ENCODE results near the gene POLE2. TPM values are rescaled to one million over a fixed set of nuclear protein-coding genes. Genes with fewer than 3 reads are reported as not detected.
"Not testable (repeated sequence)": the region's sequence is repeated elsewhere in the genome, so short reads cannot be mapped to it uniquely, and the experiment has no call there.

The POLE2 gene
- total RNA-seq, 2 experiments from 2014 or later, result 1.2 to 1.4 TPM

- CTCF ChIA-PET, result no interaction called here
- Mint-ChIP-seq H3K4me3 (no peak overlapping the region), H3K36me3 (ENCODE audit: low read depth) (peaks cover 50% of the 10 kb centered on the region), H3K27ac (no peak overlapping the region), H3K4me1 (ENCODE audit: low read depth) (no peaks in the 10 kb centered on the region), H3K9me3 (no peaks in the 10 kb centered on the region), H3K27me3 (no peaks in the 10 kb centered on the region)
- Histone ChIP-seq H3K27me3 (ENCODE audit: control insufficient read depth in 1 of 2, insufficient read depth in 2 of 2, low read length in 2 of 2) (no peaks in the 10 kb centered on the region), H3K4me1 (ENCODE audit: insufficient read depth, low read length) (no peaks in the 10 kb centered on the region), H3K36me3 (ENCODE audit: insufficient read depth, low read length) (peaks cover 6% of the 10 kb centered on the region), H3K4me3 (ENCODE audit: low read length) (no peak overlapping the region), H3K9me3 (ENCODE audit: control insufficient read depth in 1 of 2, insufficient read depth in 1 of 2, low read length in 2 of 2) (no peaks in the 10 kb centered on the region), H3K27ac (ENCODE audit: low read depth in 1 of 2, low read length in 2 of 2) (no peak overlapping the region)
- intact Hi-C loops (cut with DNase I, micrococcal nuclease), result no loop called here
- POLR2A ChIA-PET, result no interaction called here
- ATAC-seq (ENCODE audit: poor library complexity), result no peak
- no peak for TF ChIP-seq CTCF (IDR thresholded peaks at IDR 0.05)
- DNase-seq, result no peak
Measured at GRCh38 chr14:49732896-49733295, 44.9 kb upstream of the POLE2 start.

- no peak for DNase-seq
- Mint-ChIP-seq H3K27ac (no peak overlapping the region), H3K4me3 (no peak overlapping the region), H3K36me3 (ENCODE audit: low read depth) (peaks cover 61% of the 10 kb centered on the region), H3K4me1 (ENCODE audit: low read depth) (no peaks in the 10 kb centered on the region), H3K27me3 (no peaks in the 10 kb centered on the region), H3K9me3 (no peaks in the 10 kb centered on the region)
- Histone ChIP-seq H3K4me3 (ENCODE audit: low read length) (no peak overlapping the region), H3K27me3 (ENCODE audit: control insufficient read depth in 1 of 2, insufficient read depth in 2 of 2, low read length in 2 of 2) (no peaks in the 10 kb centered on the region), H3K36me3 (ENCODE audit: insufficient read depth, low read length) (peaks cover 8% of the 10 kb centered on the region), H3K9me3 (ENCODE audit: control insufficient read depth in 1 of 2, insufficient read depth in 1 of 2, low read length in 2 of 2) (no peaks in the 10 kb centered on the region), H3K4me1 (ENCODE audit: insufficient read depth, low read length) (no peaks in the 10 kb centered on the region), H3K27ac (ENCODE audit: low read depth in 1 of 2, low read length in 2 of 2) (no peak overlapping the region)
- ChIA-PET POLR2A (no interaction called here), CTCF (no interaction called here)
- intact Hi-C loops (cut with DNase I, micrococcal nuclease), result no loop called here
- ATAC-seq (ENCODE audit: poor library complexity), result no peak
- no peak for TF ChIP-seq CTCF (IDR thresholded peaks at IDR 0.05)
Measured at GRCh38 chr14:49727171-49727570, 39.2 kb upstream of the POLE2 start.

- CTCF ChIA-PET; H3K9me3 ChIP-seq (ENCODE audit: control insufficient read depth in 1 of 2, insufficient read depth in 1 of 2, low read length in 2 of 2): not testable (repeated sequence)
Measured at GRCh38 chr14:49721733-49722435, 33.9 kb upstream of the POLE2 start.

GRCh38 chr14:49720744-49721143 lies 32.7 kb upstream of the POLE2 start:
- Mint-ChIP-seq H3K4me3 (no peak overlapping the region), H3K9me3 (peaks cover 6% of the 10 kb centered on the region), H3K27me3 (no peaks in the 10 kb centered on the region), H3K27ac (no peak overlapping the region), H3K36me3 (ENCODE audit: low read depth) (peaks cover 67% of the 10 kb centered on the region), H3K4me1 (ENCODE audit: low read depth) (no peaks in the 10 kb centered on the region)
- Histone ChIP-seq H3K9me3 (ENCODE audit: control insufficient read depth in 1 of 2, insufficient read depth in 1 of 2, low read length in 2 of 2) (no peaks in the 10 kb centered on the region), H3K36me3 (ENCODE audit: insufficient read depth, low read length) (peaks cover 15% of the 10 kb centered on the region), H3K4me1 (ENCODE audit: insufficient read depth, low read length) (no peaks in the 10 kb centered on the region), H3K27me3 (ENCODE audit: control insufficient read depth in 1 of 2, insufficient read depth in 2 of 2, low read length in 2 of 2) (no peaks in the 10 kb centered on the region), H3K27ac (ENCODE audit: low read depth in 1 of 2, low read length in 2 of 2) (no peak overlapping the region), H3K4me3 (ENCODE audit: low read length) (no peak overlapping the region)
- ChIA-PET POLR2A (no interaction called here), CTCF (no interaction called here)
- no peak for TF ChIP-seq CTCF (IDR thresholded peaks at IDR 0.05)
- DNase-seq (no peak), ATAC-seq (ENCODE audit: poor library complexity) (no peak)
- intact Hi-C loops (cut with DNase I, micrococcal nuclease), result no loop called here

More at GRCh38 chr14:49721733-49722435, 33.9 kb upstream of the POLE2 start:
- H3K4me3 Mint-ChIP-seq; H3K27me3 ChIP-seq (ENCODE audit: control insufficient read depth in 1 of 2, insufficient read depth in 2 of 2, low read length in 2 of 2); H3K27me3 Mint-ChIP-seq; ATAC-seq (ENCODE audit: poor library complexity); DNase-seq; POLR2A ChIA-PET; H3K27ac Mint-ChIP-seq; H3K9me3 Mint-ChIP-seq; H3K27ac ChIP-seq (ENCODE audit: low read depth in 1 of 2, low read length in 2 of 2); H3K4me3 ChIP-seq (ENCODE audit: low read length); intact Hi-C loops (cut with DNase I, micrococcal nuclease); H3K4me1 ChIP-seq (ENCODE audit: insufficient read depth, low read length); H3K4me1 Mint-ChIP-seq (ENCODE audit: low read depth): not testable (repeated sequence)
- peaks cover 69% of the 10 kb centered on the region for H3K36me3 Mint-ChIP-seq (ENCODE audit: low read depth)
- H3K36me3 ChIP-seq (ENCODE audit: insufficient read depth, low read length), result peaks cover 21% of the 10 kb centered on the region

- H3K4me1 Mint-ChIP-seq (ENCODE audit: low read depth); H3K27me3 ChIP-seq (ENCODE audit: control insufficient read depth in 1 of 2, insufficient read depth in 2 of 2, low read length in 2 of 2); H3K9me3 ChIP-seq (ENCODE audit: control insufficient read depth in 1 of 2, insufficient read depth in 1 of 2, low read length in 2 of 2); H3K27me3 Mint-ChIP-seq; H3K4me3 Mint-ChIP-seq; H3K27ac Mint-ChIP-seq; DNase-seq; H3K4me1 ChIP-seq (ENCODE audit: insufficient read depth, low read length); H3K9me3 Mint-ChIP-seq; ATAC-seq (ENCODE audit: poor library complexity); H3K36me3 ChIP-seq (ENCODE audit: insufficient read depth, low read length); intact Hi-C loops (cut with DNase I, micrococcal nuclease); H3K4me3 ChIP-seq (ENCODE audit: low read length); H3K27ac ChIP-seq (ENCODE audit: low read depth in 1 of 2, low read length in 2 of 2): not testable (repeated sequence)
- peaks cover 26% of the 10 kb centered on the region for H3K36me3 Mint-ChIP-seq (ENCODE audit: low read depth)
- POLR2A ChIA-PET, result interaction anchor here (0.9 to 1.0 kb wide), 2 partner anchors 18 to 124 kb away, joined by 3 to 5 read pairs; partner anchors contain the start of gene KLHDC1
- CTCF ChIA-PET, result interaction anchor here (1.2 to 1.5 kb wide), 2 partner anchors 13 to 77 kb away, joined by 3 to 7 read pairs; no protein-coding TSS in a partner anchor
Measured at GRCh38 chr14:49710993-49711392, 23.0 kb upstream of the POLE2 start.

Data from CD4-positive, alpha-beta T cell (primary cell).